Fibroblast of the aortic adventitia (primary cell): ENCODE measurements around the gene CPLX1. TPM values are rescaled to one million over a fixed set of nuclear protein-coding genes. Genes with fewer than 3 reads are reported as not detected.

ENCODE experiments used
- DNase-seq: peaks from one replicate; pipeline ENCODE4 v3.0.0-alpha.2; 2010; ENCODE audit warnings: low read depth
- H3K4me3 ChIP-seq: 2 replicates; pipeline ENCODE4 v1.5.1; 2011; ENCODE audit warnings: low read depth, mild to moderate bottlenecking, control low read depth, low read length, moderate library complexity
- CTCF ChIP-seq: IDR thresholded peaks from 2 replicates; pipeline ENCODE4 v1.5.1; 2011; ENCODE audit warnings: mild to moderate bottlenecking, low read length, control low read depth, inconsistent platforms; ENCODE audit not compliant: insufficient read depth
- total RNA-seq: library from RNA; depleted of rRNA; stranded (reverse); fragments of >200 nt; gene quantifications from 2 replicates; pipeline ENCODE4 v1.2.3, GENCODE V29; 2012; ENCODE audit warnings: low replicate concordance

CPLX1 gene
- total RNA-seq, 1 donor = not detected

GRCh38 chr4:791898-792625 is 33.9 kb downstream of the CPLX1 start:
- no peak for TF ChIP-seq CTCF
- H3K4me3 ChIP-seq = peak overlapping the region; percentile 13
- peak; percentile 12 for DNase-seq

GRCh38 chr4:791252-791897 is 34.6 kb downstream of the CPLX1 start:
- no peak for DNase-seq
- TF ChIP-seq CTCF = no peak
- H3K4me3 ChIP-seq = no peak overlapping the region

GRCh38 chr4:790466-790820 is 35.5 kb downstream of the CPLX1 start:
- DNase-seq = no peak
- TF ChIP-seq CTCF = no peak
- H3K4me3 ChIP-seq = no peak overlapping the region

GRCh38 chr4:789571-790465 is 36.1 kb downstream of the CPLX1 start:
- DNase-seq = no peak
- no peak for TF ChIP-seq CTCF
- no peak overlapping the region for H3K4me3 ChIP-seq

- DNase-seq = no peak
- no peak for TF ChIP-seq CTCF
- no peak overlapping the region for H3K4me3 ChIP-seq
Observed at GRCh38 chr4:788636-789297, 37.2 kb downstream of the CPLX1 start.

- no peak for DNase-seq
- TF ChIP-seq CTCF = no peak
- H3K4me3 ChIP-seq = no peak overlapping the region
Observed at GRCh38 chr4:788006-788635, 37.8 kb downstream of the CPLX1 start.
